ENCODE results near the gene UBE3D. TPM values are rescaled to one million over a fixed set of nuclear protein-coding genes. Genes with fewer than 3 reads are reported as not detected.

Gene UBE3D
- total and polyA plus RNA-seq, 3 donors from 2014 or later: 2.4 to 16.4 (median 13.9) TPM

- no peak for DNase-seq
- TF ChIP-seq POLR2A (IDR thresholded peaks at IDR 0.05): no peak
- TF ChIP-seq, protein P1, sequence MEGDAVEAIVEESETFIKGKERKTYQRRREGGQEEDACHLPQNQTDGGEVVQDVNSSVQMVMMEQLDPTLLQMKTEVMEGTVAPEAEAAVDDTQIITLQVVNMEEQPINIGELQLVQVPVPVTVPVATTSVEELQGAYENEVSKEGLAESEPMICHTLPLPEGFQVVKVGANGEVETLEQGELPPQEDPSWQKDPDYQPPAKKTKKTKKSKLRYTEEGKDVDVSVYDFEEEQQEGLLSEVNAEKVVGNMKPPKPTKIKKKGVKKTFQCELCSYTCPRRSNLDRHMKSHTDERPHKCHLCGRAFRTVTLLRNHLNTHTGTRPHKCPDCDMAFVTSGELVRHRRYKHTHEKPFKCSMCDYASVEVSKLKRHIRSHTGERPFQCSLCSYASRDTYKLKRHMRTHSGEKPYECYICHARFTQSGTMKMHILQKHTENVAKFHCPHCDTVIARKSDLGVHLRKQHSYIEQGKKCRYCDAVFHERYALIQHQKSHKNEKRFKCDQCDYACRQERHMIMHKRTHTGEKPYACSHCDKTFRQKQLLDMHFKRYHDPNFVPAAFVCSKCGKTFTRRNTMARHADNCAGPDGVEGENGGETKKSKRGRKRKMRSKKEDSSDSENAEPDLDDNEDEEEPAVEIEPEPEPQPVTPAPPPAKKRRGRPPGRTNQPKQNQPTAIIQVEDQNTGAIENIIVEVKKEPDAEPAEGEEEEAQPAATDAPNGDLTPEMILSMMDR (IDR thresholded peaks at IDR 0.05): no peak
- WGBS, 2 donors: 93 to 94% methylated on average over 3 of the region's 3 CpGs
Observed at GRCh38 chr6:82867946-82868345, 197.7 kb downstream of the UBE3D start.

DNA sequence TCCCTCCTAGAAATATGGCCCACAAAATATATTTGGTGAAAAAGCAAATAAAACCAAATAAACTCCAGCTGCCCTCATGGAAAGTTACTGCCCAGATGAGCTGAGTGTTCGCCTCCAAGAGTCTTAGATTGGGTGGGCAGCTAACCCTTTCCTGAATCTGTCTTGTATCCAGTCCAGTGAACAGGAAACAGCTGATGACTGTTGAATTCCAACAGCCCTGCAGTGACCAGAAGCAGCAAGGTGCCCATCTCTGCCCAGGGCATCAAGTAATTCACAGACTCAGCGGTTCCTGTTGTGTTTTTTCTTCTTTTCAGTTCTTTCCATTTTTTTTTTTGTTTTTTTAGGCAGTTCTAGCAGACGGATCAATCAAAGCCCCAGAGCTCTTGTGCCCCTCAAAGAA lies 199.2 kb downstream of the UBE3D start:
- no peaks in the 10 kb centered on the region for H3K36me3 ChIP-seq (ENCODE audit: low read depth, missing control alignments)
- no peak for DNase-seq
- no peak for TF ChIP-seq POLR2A (IDR thresholded peaks at IDR 0.05)
- TF ChIP-seq, protein P1 (IDR thresholded peaks at IDR 0.05): no peak
- H3K4me3 ChIP-seq: no peak overlapping the region
- no peak overlapping the region for H3K27ac ChIP-seq
- 78 to 85% methylated on average over 3 of the region's 3 CpGs for WGBS, 2 donors
- no peaks in the 10 kb centered on the region for H3K27me3 ChIP-seq
- H3K9me3 ChIP-seq: no peaks in the 10 kb centered on the region
- no peaks in the 10 kb centered on the region for H3K4me1 ChIP-seq
- intact Hi-C loops (cut with DNase I; ENCODE audit: low total_unique reads): no loop called here

More at GRCh38 chr6:82867946-82868345, 197.7 kb downstream of the UBE3D start:
- no peaks in the 10 kb centered on the region for H3K36me3 ChIP-seq (ENCODE audit: low read depth, missing control alignments)
- no peak overlapping the region for H3K4me3 ChIP-seq
- H3K4me1 ChIP-seq: no peaks in the 10 kb centered on the region
- no peak overlapping the region for H3K27ac ChIP-seq
- H3K27me3 ChIP-seq: no peaks in the 10 kb centered on the region
- no peaks in the 10 kb centered on the region for H3K9me3 ChIP-seq
- intact Hi-C loops (cut with DNase I; ENCODE audit: low total_unique reads): no loop called here

- no peak for DNase-seq
- 80 to 93% methylated on average over 3 of the region's 3 CpGs for whole genome bisulfite sequencing, 2 donors
- TF ChIP-seq POLR2A (IDR thresholded peaks at IDR 0.05): no peak
- TF ChIP-seq, protein P1 (IDR thresholded peaks at IDR 0.05): no peak
Observed at GRCh38 chr6:82865461-82865860, 200.2 kb downstream of the UBE3D start.

DNA sequence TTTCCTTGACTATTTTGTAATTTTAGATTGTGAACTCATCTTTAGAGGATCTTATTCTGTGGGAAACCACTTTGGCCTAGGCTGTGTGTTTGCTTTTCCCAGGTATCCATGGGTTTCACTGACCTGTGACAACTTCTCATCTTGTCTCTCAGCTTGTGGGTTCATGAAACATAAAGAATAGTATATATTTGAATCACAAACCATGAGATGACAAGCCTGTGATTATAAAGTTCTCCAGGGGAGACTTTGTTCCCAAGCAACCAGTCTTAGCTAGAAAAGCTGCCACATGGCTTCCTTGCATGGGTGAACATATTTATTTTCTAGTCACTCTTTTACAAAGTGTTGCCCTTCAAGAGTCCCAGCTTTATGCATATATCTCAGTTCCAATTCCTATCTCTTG lies 201.9 kb downstream of the UBE3D start:
- H3K27ac ChIP-seq: no peak overlapping the region
- H3K4me3 ChIP-seq: no peak overlapping the region
- H3K4me1 ChIP-seq: no peaks in the 10 kb centered on the region
- intact Hi-C loops (cut with DNase I; ENCODE audit: low total_unique reads): no loop called here
- no peaks in the 10 kb centered on the region for H3K36me3 ChIP-seq (ENCODE audit: low read depth, missing control alignments)
- DNase-seq: no peak
- TF ChIP-seq POLR2A (IDR thresholded peaks at IDR 0.05): no peak
- TF ChIP-seq, protein P1 (IDR thresholded peaks at IDR 0.05): no peak
- H3K27me3 ChIP-seq: no peaks in the 10 kb centered on the region
- no peaks in the 10 kb centered on the region for H3K9me3 ChIP-seq

More at GRCh38 chr6:82865461-82865860, 200.2 kb downstream of the UBE3D start:
- H3K4me1 ChIP-seq: no peaks in the 10 kb centered on the region
- no peaks in the 10 kb centered on the region for H3K36me3 ChIP-seq (ENCODE audit: low read depth, missing control alignments)
- no peak overlapping the region for H3K27ac ChIP-seq
- intact Hi-C loops (cut with DNase I; ENCODE audit: low total_unique reads): no loop called here
- H3K27me3 ChIP-seq: no peaks in the 10 kb centered on the region
- no peak overlapping the region for H3K4me3 ChIP-seq
- H3K9me3 ChIP-seq: no peaks in the 10 kb centered on the region

- no peaks in the 10 kb centered on the region for H3K9me3 ChIP-seq
- H3K27ac ChIP-seq: no peak overlapping the region
- no peaks in the 10 kb centered on the region for H3K4me1 ChIP-seq
- H3K4me3 ChIP-seq: no peak overlapping the region
- 40 to 50% methylated on average over 1 of the region's 1 CpG for WGBS, 2 donors
- no peaks in the 10 kb centered on the region for H3K27me3 ChIP-seq
- no peak for TF ChIP-seq POLR2A (IDR thresholded peaks at IDR 0.05)
- TF ChIP-seq, protein P1 (IDR thresholded peaks at IDR 0.05): no peak
- intact Hi-C loops (cut with DNase I; ENCODE audit: low total_unique reads): no loop called here
- DNase-seq: no peak
- H3K36me3 ChIP-seq (ENCODE audit: low read depth, missing control alignments): no peaks in the 10 kb centered on the region
Observed at GRCh38 chr6:82862543-82862942, 203.1 kb downstream of the UBE3D start.

All from testis (tissue), 3 donors.